HG03196 (cell line): ENCODE measurements around the gene LTO1.

Experiments used
- ATAC-seq: cut with Tn5 transposase; IDR thresholded peaks from one replicate; pipeline ENCODE4 v1.9.1; 2021; ENCODE audit not compliant: unreplicated experiment

Gene LTO1

GRCh38 chr11:69647390-69647748, 27.8 kb downstream of the LTO1 start:
- ATAC-seq, result no peak

- ATAC-seq, result no peak
Observed at GRCh38 chr11:69646493-69647389, 28.4 kb downstream of the LTO1 start.

- no peak for ATAC-seq
Observed at GRCh38 chr11:69645801-69646492, 29.2 kb downstream of the LTO1 start.

- ATAC-seq, result no peak
Observed at GRCh38 chr11:69644962-69645675, 30.0 kb downstream of the LTO1 start.

- no peak for ATAC-seq
Observed at GRCh38 chr11:69644071-69644961, 30.8 kb downstream of the LTO1 start.

GRCh38 chr11:69643646-69644045, 31.5 kb downstream of the LTO1 start:
- ATAC-seq, result no peak

- ATAC-seq, result no peak
Observed at GRCh38 chr11:69642913-69643632, 32.1 kb downstream of the LTO1 start.

- ATAC-seq, result no peak
Observed at GRCh38 chr11:69642549-69642912, 32.6 kb downstream of the LTO1 start.

GRCh38 chr11:69641681-69642548, 33.2 kb downstream of the LTO1 start:
- ATAC-seq, result no peak

- no peak for ATAC-seq
Observed at GRCh38 chr11:69640995-69641581, 34.1 kb downstream of the LTO1 start, which contains the start of gene CCND1. TSS of gene CCND1 (plus strand) at chr11:69641156. CDS start at chr11:69641314, 158 bp downstream.

GRCh38 chr11:69640260-69640994, 34.7 kb downstream of the LTO1 start:
- no peak for ATAC-seq

- no peak for ATAC-seq
Observed at GRCh38 chr11:69639831-69640230, 35.3 kb downstream of the LTO1 start.

GRCh38 chr11:69638941-69639681, 36.0 kb downstream of the LTO1 start:
- ATAC-seq, result no peak

- ATAC-seq, result no peak
Observed at GRCh38 chr11:69637941-69638871, 36.9 kb downstream of the LTO1 start.

GRCh38 chr11:69637198-69637940, 37.8 kb downstream of the LTO1 start:
- ATAC-seq, result no peak
